Stomach (tissue), 9 donors: ENCODE results near the gene GPRIN2. TPM values are rescaled to one million over a fixed set of nuclear protein-coding genes. Genes with fewer than 3 reads are reported as not detected.

Experiments used
- DNase-seq, 2 donors: peaks; one replicate each; pipeline versions ENCODE4 v3.0.0 to v3.0.0-alpha.2; 2013 to 2019
- H3K27ac ChIP-seq, 5 donors: fragments of 200-600 bp in 4 of 5; sonication (generic) in 4 of 5; one replicate each; pipeline ENCODE4 v1.5.1; 2013 to 2019; ENCODE audit warnings: mild to moderate bottlenecking in 1 of 5, moderate library complexity in 1 of 5
- H3K27me3 ChIP-seq, 3 donors: fragments of 200-600 bp; sonication (generic); one replicate each; pipeline ENCODE4 v1.5.1; 2017 to 2019; ENCODE audit warnings: mixed run types in 1 of 3
- H3K36me3 ChIP-seq, 4 donors: fragments of 200-600 bp; sonication (generic); 1 replicate in 3 of 4; 2 replicates in 1 of 4; pipeline ENCODE4 v1.5.1; 2016 to 2019
- H3K4me1 ChIP-seq, 4 donors: fragments of 200-600 bp; sonication (generic); one replicate each; pipeline ENCODE4 v1.5.1; 2016 to 2019
- H3K4me3 ChIP-seq, 4 donors: fragments of 200-600 bp; sonication (generic) in 3 of 4; one replicate each; pipeline ENCODE4 v1.5.1; 2016 to 2019; ENCODE audit warnings: mild to moderate bottlenecking in 1 of 4
- H3K9me3 ChIP-seq, 4 donors: fragments of 200-600 bp; sonication (generic); one replicate each; pipeline ENCODE4 v1.5.1; 2016 to 2019
- EP300 ChIP-seq: sonication (generic); formaldehyde crosslinking; IDR thresholded peaks from one replicate; pipeline ENCODE4 v1.6.1; 2017; ENCODE audit warnings: antibody characterized with exemption
- POLR2A ChIP-seq, 4 donors: fragments of 450-650 bp; IDR thresholded peaks; one replicate each; pipeline ENCODE4 v1.6.1; 2016; ENCODE audit warnings: antibody characterized with exemption in 4 of 4, control low read depth in 2 of 4, mild to moderate bottlenecking in 1 of 4, moderate library complexity in 1 of 4
- POLR2AphosphoS5 ChIP-seq, 3 donors: sonication (generic); formaldehyde crosslinking; IDR thresholded peaks; one replicate each; pipeline ENCODE4 v1.6.1; 2016; ENCODE audit warnings: antibody characterized with exemption in 3 of 3
- WGBS, 5 donors: extraction: QIAGEN DNeasy Blood & Tissue Kit in 3 of 5; methylation state at CpG; one replicate each; pipeline versions ENCODE4 v1.1.5 to v1.1.7; 2013 to 2018; 5-methylcytosine and 5-hydroxymethylcytosine counted together
- intact Hi-C: fragments of 100-400 bp; cut with DNase I; formaldehyde crosslinking; loops from one replicate; pipeline ENCODE4 v1.15.1; 2023; ENCODE audit warnings: low total_unique reads
- polyA plus RNA-seq, 3 donors: library from polyadenylated mRNA; stranded (reverse); fragments of 200-250 nt; gene quantifications; one replicate each; pipeline ENCODE4 v1.2.3, GENCODE V29; 2013
- total RNA-seq, 5 donors: library from RNA; depleted of rRNA; stranded (reverse); fragments of >200 nt; gene quantifications; one replicate each; pipeline versions ENCODE4 v1.1.0 to v1.2.3, GENCODE V29; 2014 to 2016
- TF ChIP-seq, protein P1 (sequence below), 7 experiments: fragments of 450-650 bp in 4 of 7; fragments of 200-600 bp in 3 of 7; sonication (generic) in 3 of 7; IDR thresholded peaks; one replicate each; pipeline ENCODE4 v1.5.1; 2016 to 2019; ENCODE audit warnings: antibody characterized with exemption in 7 of 7, control low read depth in 2 of 7, mild to moderate bottlenecking in 1 of 7
- donor health status: healthy with polysubstance abuse.
- donor health status: Bipolar disorder and iron deficiency.
- donor health status: healthy.

GPRIN2 gene
- total and polyA plus RNA-seq, 8 donors: 3.5 to 27.8 (median 11.1) TPM

DNA sequence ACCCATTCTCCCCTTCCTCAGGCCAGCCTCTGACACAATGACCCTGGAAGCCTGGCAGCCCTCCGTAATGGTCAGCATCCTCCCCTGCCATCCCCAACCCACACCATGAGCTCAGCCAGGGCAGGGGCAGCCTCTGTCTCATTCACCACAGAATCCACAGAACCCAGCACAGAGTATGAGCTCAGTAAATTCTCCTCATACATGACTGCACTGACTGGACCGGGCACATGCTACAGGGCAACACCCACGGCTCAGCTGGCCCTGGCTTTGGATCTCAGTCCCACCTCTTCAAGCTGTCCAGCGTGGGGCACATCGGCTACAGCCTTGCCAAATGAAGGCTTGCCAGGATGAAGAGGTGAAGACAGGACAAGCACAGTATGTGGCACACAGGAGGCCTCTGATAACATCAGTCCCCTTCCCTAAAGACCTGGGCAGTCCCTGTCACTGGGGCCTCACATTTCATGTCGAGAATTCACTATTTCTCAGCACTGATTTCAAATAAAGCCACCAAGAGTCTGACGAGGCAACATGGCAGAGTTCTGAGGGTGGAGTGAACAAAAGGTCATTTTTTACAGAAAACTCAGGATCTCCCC lies 7.9 kb downstream of the GPRIN2 start:
- WGBS, 5 donors: 64 to 76% (median 75%) methylated on average over 7 of the region's 7 CpGs
- H3K4me1 ChIP-seq: peaks cover 12 to 36% (median 28%) of the 10 kb centered on the region in 4 donors
- no peak overlapping the region for H3K4me3 ChIP-seq
- peaks cover 0 to 22% (median 19%) of the 10 kb centered on the region in 4 donors for H3K36me3 ChIP-seq
- TF ChIP-seq POLR2AphosphoS5 (IDR thresholded peaks at IDR 0.05) (no peak), EP300 (no peak), POLR2A (IDR thresholded peaks at IDR 0.05) (no peak)
- TF ChIP-seq, protein P1, sequence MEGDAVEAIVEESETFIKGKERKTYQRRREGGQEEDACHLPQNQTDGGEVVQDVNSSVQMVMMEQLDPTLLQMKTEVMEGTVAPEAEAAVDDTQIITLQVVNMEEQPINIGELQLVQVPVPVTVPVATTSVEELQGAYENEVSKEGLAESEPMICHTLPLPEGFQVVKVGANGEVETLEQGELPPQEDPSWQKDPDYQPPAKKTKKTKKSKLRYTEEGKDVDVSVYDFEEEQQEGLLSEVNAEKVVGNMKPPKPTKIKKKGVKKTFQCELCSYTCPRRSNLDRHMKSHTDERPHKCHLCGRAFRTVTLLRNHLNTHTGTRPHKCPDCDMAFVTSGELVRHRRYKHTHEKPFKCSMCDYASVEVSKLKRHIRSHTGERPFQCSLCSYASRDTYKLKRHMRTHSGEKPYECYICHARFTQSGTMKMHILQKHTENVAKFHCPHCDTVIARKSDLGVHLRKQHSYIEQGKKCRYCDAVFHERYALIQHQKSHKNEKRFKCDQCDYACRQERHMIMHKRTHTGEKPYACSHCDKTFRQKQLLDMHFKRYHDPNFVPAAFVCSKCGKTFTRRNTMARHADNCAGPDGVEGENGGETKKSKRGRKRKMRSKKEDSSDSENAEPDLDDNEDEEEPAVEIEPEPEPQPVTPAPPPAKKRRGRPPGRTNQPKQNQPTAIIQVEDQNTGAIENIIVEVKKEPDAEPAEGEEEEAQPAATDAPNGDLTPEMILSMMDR (IDR thresholded peaks at IDR 0.05): no peak
- no peak overlapping the region for H3K27ac ChIP-seq
- intact Hi-C loops: no loop called here
- DNase-seq: peak in 1 of 2 donors; percentile 25
- H3K9me3 ChIP-seq: no peaks in the 10 kb centered on the region
- peaks cover 0 to 6% (median 0%) of the 10 kb centered on the region in 3 donors for H3K27me3 ChIP-seq

DNA sequence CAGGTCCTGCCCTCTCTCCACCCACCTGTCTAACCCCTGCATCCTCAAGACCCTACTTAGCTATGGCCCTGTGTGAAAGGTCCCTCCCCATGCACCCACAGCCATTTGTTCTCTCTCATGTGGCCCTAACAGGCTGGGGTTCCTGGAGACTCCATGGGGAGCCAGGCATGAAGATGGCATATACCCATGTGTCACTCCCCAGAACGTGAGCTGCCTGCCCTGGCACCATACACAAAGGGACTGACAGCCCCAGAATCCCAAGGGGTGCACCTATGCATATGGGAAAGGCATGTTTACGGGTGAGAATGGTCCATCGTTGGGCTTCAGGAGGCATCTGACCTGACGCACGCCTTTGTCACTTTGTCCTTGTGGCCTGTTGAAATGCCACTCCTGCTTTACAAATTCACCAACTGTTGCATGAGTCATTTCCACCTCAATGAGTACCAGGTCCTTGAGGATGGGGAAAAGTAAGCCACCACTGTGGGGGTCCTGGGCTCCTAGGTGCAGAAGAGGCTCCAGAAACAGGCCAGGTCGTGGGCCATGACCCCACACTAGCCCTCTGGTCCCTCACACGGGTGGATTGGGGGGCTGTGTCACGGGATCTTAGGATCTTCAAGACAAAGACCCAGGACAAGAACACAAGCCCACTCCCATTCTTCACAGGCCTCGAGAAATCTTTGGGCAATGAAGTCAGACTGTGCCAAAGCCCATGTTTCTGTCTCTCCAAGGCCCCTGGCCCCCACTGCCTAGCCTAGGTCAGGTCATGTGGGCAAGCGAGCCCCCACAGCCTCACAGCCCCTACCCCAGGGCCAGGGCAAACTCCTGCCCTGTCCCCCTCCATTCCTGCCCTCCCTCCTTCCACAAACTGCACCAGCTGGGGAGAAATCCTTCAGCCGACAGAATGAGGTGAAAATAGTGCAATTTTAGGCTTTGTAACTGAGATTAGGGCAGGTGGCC lies 8.6 kb downstream of the GPRIN2 start:
- Histone ChIP-seq H3K4me3 (no peak overlapping the region), H3K9me3 (no peaks in the 10 kb centered on the region), H3K27ac (no peak overlapping the region), H3K36me3 (peaks cover 0 to 22% (median 19%) of the 10 kb centered on the region in 4 donors), H3K4me1 (peaks cover 12 to 30% (median 27%) of the 10 kb centered on the region in 4 donors), H3K27me3 (no peaks in the 10 kb centered on the region)
- intact Hi-C loops: no loop called here
- WGBS, 5 donors: 67 to 76% (median 72%) methylated on average over 11 of the region's 11 CpGs
- peak in 1 of 2 donors; percentile 31 for DNase-seq
- TF ChIP-seq EP300 (no peak), POLR2AphosphoS5 (IDR thresholded peaks at IDR 0.05) (no peak), POLR2A (IDR thresholded peaks at IDR 0.05) (no peak)
- TF ChIP-seq, protein P1 (IDR thresholded peaks at IDR 0.05): no peak

DNA sequence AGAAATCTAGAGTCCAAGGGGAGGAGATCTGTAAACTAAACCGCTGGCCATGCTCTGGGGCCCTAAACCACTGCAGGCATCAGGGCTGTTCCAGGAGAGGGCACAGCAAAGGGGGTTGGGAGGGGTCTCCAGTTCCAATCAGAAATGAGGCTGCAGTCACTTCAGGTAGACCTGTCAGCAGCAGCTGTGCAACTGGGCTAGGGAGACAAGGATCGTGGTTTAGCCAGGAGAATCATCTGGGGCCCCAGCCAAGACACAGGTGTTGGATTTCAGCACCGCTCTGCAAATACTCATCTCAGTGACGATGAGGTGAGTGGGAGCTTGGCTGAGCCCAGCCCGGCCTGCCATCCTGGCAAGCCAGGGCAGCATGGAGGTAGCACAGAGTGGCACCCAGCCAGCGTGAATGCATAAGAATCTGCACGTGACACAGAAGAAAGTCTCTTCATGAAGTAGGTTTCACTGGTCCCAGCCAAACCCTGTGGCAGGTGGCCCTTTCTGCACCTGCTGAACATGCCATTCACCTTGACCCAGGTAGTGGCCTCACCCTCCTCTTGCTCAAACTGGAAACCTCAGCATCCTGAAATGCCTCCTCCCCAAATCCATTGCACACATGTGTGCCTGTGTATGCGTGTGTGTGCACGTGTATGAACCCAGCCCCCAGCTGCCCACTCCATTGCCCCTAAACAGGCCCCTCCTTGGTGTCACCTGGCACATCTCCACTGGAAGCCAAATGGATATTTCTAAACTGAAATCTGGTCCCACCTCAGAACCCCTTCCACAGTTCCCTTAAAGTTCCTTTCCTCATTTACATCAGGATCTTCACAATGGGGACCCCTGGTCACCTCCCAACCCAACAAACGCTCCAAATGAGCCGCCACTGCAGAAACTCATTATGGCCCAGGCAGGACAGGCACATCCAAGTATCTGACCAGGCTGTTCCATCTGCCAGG lies 9.6 kb downstream of the GPRIN2 start:
- intact Hi-C loops: no loop called here
- peaks cover 12 to 22% (median 20%) of the 10 kb centered on the region in 4 donors for H3K4me1 ChIP-seq
- no peaks in the 10 kb centered on the region for H3K9me3 ChIP-seq
- WGBS, 5 donors: 72 to 79% (median 74%) methylated on average over 11 of the region's 11 CpGs
- TF ChIP-seq POLR2AphosphoS5 (IDR thresholded peaks at IDR 0.05): no peak
- TF ChIP-seq, protein P1 (IDR thresholded peaks at IDR 0.05): no peak
- TF ChIP-seq POLR2A (IDR thresholded peaks at IDR 0.05): no peak
- no peak for TF ChIP-seq EP300
- H3K36me3 ChIP-seq: peaks cover 0 to 22% (median 19%) of the 10 kb centered on the region in 4 donors
- peaks cover 0 to 3% (median 2%) of the 10 kb centered on the region in 3 donors for H3K27me3 ChIP-seq
- H3K4me3 ChIP-seq: no peak overlapping the region
- peak in 1 of 2 donors; percentile 48 for DNase-seq
- H3K27ac ChIP-seq: no peak overlapping the region
